NCI-H2081 treated with DMSO at 0.1 percent for 48 hours (cell line): ENCODE data around the gene PTGR2.
"Not testable (repeated sequence)": the region's sequence is repeated elsewhere in the genome, so short reads cannot be mapped to it uniquely, and the experiment has no call there.

ENCODE experiments used
- DNase-seq: peaks from one replicate; lab custom pipeline; 2025; lab: John Stamatoyannopoulos, UW

Gene PTGR2

GRCh38 chr14:73887318-73887616, 35.6 kb downstream of the PTGR2 start:
- DNase-seq: no peak

DNA sequence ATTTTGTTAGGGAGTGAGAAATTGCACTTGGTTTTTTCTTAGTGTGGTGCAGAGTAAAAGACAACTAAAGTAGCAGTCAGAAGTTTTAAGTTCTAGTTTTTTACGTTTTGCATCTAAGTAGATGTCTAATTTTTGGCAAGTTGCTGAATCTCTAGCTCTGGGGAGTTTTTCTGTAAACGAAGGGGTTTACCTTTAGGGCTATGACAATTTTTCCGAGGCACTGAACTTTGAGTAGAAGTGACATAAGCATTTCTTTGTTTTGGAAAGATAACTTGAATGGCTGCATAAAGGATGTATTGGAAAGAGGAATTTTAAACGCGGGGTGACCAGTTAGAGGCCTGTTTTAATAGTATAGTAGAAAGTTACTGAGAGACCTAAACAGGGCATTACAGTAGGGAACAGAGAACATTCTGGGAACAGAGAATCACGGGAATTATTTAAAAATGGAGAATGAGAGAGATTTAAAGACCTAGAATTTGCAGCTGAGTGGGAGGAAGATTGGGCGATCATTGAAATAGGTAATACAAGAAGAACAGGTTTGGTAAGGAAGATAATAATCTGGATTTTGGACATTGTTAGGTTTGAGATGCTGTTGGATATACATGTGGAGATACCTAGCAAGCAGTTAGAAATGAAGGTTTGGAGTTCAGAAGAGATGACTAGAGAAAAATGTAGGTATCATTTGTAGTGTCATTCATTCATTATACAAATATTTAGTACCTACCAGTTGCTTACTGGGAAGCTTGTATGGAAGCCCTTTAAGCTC, 36.2 kb downstream of the PTGR2 start:
- DNase-seq: no peak

DNA sequence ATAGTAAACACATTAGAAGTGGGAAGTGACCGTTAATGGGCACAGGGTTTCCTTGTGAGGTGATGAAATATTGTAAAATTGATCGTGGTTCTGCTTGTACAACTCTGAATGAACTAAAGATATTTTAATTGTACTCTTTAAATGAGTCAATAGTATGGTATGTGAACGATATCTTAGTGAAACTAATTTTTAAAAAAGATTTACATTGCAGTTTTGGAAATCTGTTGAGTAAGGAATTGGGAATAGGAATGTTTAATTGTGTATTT, 36.8 kb downstream of the PTGR2 start:
- DNase-seq: no peak

GRCh38 chr14:73888971-73889370, 37.3 kb downstream of the PTGR2 start:
- DNase-seq: no peak

DNA sequence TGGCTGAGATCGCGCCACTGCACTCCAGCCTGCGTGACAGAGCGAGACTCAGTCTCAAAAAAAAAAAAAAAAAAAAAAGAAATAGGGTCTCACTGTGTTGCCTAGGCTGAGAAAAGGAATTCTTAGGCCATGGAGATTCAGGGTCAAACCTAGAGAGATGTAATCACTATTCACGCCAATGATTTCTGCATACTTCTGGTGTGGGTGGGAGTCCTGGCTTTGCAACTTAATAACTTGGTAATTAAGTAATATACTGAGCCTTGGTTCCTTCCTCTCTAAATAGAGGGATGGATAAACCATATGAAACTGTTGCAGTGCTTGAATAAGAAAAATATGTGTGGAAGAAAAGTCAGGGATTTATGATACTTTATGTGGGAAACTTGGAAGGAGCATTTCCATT, 37.7 kb downstream of the PTGR2 start:
- DNase-seq: no peak

- not testable (repeated sequence) for DNase-seq
Measured at GRCh38 chr14:73894180-73894687, 42.6 kb downstream of the PTGR2 start.

GRCh38 chr14:73895939-73896338, 44.3 kb downstream of the PTGR2 start:
- no peak for DNase-seq

GRCh38 chr14:73896521-73896920, 44.9 kb downstream of the PTGR2 start:
- DNase-seq: no peak

DNA sequence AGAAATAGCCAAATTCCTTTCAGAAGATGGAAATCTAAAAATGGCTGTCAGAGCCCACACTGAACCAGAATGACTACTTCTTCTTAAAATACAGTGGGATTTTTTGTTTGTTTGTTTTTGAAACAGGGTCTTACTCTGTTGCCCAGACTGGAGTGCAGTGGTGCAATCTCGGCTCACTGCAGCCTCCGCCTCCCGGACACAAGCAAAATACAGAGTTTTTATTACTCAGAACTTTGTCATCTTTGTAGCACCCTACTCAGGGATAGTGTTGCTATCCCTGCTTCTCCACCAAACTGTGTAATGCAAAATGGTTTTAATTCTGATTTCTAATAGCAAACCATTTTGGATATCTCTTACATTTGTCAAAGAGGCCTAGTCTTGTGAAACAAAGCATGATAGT, 51.4 kb downstream of the PTGR2 start:
- no peak for DNase-seq

GRCh38 chr14:73909681-73910080, 58.0 kb downstream of the PTGR2 start:
- no peak for DNase-seq

- no peak for DNase-seq
Measured at GRCh38 chr14:73913256-73913655, 61.6 kb downstream of the PTGR2 start.

DNA sequence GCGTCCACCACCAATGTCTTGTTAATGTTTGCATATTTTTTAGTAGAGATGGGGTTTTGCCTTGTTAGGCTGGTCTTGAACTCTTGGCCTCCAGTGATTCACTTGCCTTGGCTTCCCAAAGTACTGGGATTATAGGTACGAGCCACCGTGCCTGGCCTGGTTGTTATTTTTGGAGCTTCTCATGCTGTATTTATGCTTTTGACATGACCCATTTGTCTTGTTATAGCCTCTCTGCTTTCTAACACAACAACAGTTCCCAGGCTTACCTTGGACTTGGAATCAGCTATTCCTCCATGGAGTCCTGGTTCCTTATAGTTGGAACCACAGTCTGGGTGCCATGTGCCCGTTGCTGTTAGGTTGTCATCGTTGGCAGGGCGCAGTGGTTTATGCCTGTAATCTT, 64.7 kb downstream of the PTGR2 start:
- no peak for DNase-seq

- DNase-seq: not testable (repeated sequence)
Measured at GRCh38 chr14:73919457-73919856, 67.8 kb downstream of the PTGR2 start.

- no peak for DNase-seq
Measured at GRCh38 chr14:73924337-73924736, 72.7 kb downstream of the PTGR2 start.
